Umbilical cord (tissue), 2 donors: ENCODE results near the gene CXCR5. TPM values are rescaled to one million over a fixed set of nuclear protein-coding genes. Genes with fewer than 3 reads are reported as not detected.

Experiments
- DNase-seq: peaks from one replicate; pipeline ENCODE4 v3.0.0-alpha.2; 2015; ENCODE audit warnings: low spot score
- total RNA-seq: library from RNA; depleted of rRNA; stranded (reverse); fragments of >200 nt; gene quantifications from one replicate; pipeline ENCODE4 v1.2.3, GENCODE V29; 2014; ENCODE audit warnings: low replicate concordance; ENCODE audit not compliant: insufficient read depth

The CXCR5 gene
- total RNA-seq, 1 donor from 2014 or later = 0.48 TPM

GRCh38 chr11:118876286-118876685 is 7.4 kb upstream of the CXCR5 start:
- no peak for DNase-seq

DNA sequence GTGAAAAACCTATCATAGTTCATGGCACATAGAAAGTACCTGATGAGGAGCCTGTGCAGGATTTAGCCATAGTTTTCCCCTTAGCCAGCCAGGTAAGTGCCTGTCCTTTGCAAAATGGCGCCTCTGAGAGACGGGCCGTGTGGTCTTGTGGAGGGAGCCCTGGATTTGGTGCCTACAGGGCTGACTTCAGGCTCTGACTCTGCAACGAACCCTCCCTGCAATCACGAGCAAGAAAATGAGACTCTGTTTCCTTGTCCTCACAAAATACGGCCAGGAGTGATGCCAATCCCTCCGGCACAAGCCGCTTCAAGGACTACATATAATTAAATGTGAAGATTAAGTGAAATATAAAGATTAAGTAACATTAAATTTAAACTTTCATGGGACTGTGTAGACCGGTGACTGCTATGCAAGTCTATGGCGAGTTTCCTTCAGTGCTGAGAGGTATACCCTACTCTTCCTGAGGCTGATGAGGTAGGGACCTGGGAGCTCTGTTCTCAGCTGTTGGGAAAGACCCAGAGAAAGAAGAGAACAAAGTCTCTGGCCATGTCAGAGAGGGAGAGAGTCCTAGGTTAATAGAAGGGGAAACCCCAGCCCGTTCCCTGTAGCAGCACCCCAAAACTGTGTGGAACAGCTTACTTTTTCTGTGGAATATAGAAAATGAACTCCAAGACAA is 6.1 kb upstream of the CXCR5 start:
- DNase-seq = no peak

GRCh38 chr11:118878163-118878563 is 5.5 kb upstream of the CXCR5 start:
- no peak for DNase-seq

GRCh38 chr11:118881228-118881627 is 2.5 kb upstream of the CXCR5 start:
- no peak for DNase-seq

DNA sequence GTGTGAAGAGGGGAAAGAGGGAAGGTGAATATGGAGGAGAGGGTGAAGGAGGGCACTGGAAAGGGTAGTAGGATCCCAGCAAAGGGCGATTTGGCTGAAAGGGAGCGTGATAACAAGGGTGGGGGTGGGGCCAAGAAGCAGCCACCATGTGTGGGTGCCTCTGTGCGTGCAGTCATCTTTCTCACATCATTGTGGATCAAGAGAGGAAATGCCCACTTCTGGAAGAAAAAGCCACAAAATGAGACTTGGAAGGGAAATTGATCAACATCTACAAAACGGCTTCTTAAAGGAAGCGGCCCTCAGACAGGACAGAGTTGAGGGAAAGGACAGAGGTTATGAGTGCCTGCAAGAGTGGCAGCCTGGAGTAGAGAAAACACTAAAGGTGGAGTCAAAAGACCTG is 1.2 kb upstream of the CXCR5 start:
- no peak for DNase-seq

- DNase-seq = no peak
Observed at GRCh38 chr11:118883004-118883367, 706 bp upstream of the CXCR5 start.

DNA sequence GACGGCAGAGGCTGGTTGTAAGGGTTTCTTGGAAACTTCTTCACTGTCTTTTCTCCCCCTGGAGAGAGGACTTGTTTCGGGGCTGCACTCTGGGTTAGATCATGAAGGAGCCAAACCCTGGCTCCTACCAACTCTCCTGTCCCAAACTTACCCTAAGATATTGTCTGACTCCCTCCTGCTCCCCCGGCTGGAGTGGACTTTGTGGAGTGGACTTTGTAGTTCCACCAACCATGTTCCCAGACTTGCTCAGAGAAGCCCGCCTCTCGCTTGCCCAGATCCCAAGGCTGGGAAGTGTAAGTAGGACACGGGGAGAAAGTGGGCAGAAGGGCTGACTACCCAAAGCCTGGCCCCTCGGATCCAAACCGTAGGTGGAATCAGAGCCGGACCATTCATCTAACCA is 1.2 kb downstream of the CXCR5 start:
- DNase-seq = no peak

DNA sequence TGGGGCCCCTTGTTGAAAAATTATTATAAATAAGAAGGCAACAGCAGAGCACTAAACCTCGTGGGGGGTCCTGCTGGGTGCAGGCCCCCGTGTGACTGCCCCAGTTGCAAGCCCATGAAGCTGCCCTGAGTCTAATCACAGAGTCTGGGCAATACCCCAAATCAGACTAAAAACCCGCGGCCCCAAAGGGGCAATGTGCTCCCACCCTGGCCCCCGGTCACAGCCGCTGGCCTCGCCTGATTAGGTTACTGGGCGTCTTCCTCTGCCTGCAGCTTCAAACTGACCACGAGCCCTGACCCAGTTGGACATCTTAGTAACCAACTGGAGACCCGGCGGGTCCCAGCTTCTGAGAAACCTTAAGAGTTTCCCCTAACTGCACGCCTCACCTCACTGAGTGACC is 1.6 kb downstream of the CXCR5 start:
- no peak for DNase-seq

DNA sequence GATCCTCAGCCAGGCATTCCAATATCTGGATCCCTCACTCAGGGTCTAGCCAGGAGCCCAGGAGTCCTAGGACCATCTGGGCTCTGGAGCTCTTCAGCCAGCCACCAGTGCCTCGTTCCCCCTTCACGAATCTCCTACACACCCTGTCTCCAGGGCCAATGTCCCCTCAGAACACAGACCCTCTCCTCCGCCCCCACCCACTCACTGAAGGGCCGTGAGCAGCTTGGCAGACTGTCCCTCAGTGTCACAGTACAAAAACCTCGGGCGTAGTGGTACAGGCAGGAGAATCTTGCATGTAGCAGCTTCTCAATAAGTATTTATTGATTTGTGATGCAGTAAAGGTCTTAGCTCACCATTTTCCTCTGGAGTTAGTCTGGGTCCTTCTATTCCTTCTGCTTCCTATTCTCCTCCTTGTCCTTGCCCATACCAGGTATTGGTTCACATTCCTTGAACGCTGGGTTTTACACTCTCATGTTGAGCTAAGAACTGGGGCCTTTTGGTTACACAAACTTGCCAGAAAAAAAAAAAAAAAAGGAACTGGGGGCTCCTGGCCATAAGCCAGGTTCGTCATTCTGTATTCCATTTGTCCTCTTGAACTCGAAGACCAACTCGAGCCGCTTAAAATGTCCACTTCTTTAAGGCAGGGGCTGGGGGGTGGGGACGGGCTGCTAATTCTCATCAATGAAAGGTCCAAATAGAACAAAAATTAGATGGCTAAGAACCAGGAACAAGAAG is 2.3 kb downstream of the CXCR5 start:
- DNase-seq = no peak

DNA sequence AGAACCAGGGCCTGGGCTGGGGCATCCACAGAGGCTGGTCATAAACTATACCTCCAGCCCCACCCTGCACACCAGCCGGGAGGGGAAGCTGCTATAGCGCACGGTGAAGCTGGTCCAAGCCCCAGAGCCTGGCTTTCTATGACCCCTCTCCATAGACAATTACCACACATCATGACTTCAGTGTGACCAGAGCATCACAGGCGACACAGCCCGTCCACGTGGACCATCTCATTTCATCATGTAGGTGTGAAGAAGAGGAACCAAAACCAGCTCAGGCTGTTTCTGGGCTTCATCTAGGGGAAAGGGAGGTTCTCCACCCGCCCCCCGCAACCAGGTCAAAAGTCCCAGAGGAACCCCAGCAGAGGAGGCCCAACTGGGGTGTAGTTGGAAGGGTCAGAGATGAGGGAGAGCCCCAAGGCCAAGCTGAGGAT is 3.0 kb downstream of the CXCR5 start:
- no peak for DNase-seq

- DNase-seq = no peak
Observed at GRCh38 chr11:118887206-118887605, 3.5 kb downstream of the CXCR5 start.

- DNase-seq = no peak
Observed at GRCh38 chr11:118888398-118888797, 4.7 kb downstream of the CXCR5 start.

- DNase-seq = peak; percentile 67
Observed at GRCh38 chr11:118889797-118890196, 6.1 kb downstream of the CXCR5 start.

GRCh38 chr11:118892514-118892913 is 8.8 kb downstream of the CXCR5 start:
- DNase-seq = no peak

DNA sequence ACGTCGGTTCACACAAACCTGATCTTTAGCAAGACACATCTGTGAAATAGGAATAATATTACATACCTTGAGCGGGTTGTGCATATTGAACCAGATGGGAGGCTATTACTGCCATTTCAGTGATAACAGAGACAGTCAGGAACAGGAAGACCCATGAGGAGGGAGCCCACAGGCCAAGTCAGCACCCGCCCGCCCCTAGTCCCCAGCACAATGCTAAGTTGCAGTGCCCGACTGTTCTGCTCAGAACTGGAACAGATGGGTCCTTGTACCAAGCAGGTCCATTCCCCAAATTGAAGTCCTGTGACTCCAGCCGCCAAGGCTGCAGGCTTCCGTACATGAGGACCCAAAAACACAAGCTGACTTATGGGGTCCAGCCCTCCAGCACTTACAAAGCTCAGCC is 9.3 kb downstream of the CXCR5 start:
- no peak for DNase-seq

- DNase-seq = no peak
Observed at GRCh38 chr11:118893662-118894061, 10.0 kb downstream of the CXCR5 start.

- DNase-seq = no peak
Observed at GRCh38 chr11:118894192-118894591, 10.5 kb downstream of the CXCR5 start.

- DNase-seq = no peak
Observed at GRCh38 chr11:118895093-118896039, 11.7 kb downstream of the CXCR5 start.

GRCh38 chr11:118896472-118896913 is 12.8 kb downstream of the CXCR5 start:
- DNase-seq = no peak

DNA sequence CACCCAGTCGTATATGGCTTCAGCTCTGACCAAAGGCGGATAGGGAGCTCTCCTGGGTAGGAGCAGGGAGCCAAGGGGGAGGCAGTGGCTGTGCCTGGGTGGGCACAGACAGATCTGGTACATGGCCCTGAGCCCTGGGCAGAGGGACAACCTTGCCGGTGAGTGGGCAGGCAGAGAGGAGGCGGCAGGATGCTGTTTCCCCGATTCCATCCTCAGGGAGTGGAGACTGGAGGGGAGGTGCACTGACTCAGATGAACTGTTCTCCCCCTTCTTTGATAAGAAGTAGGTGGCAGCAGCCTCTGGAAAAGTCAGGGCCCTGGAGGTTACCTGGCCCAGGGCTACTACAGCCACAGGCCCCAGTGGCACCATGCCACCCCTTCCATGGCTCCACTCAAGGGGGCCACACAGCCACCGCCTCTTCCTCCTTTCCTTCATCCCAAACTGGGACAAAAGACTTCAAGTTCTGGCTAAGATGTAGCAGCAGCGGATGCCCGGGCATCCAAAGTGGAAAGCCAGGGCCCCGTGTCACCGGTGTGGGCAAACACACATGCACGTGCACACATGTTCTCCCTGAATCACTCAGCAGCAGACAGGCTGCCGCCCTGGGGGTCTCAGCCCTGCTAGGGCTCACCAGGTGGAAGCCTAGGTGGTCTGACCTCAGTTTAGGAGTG is 13.4 kb downstream of the CXCR5 start:
- DNase-seq = no peak

GRCh38 chr11:118897721-118898310 is 14.1 kb downstream of the CXCR5 start:
- no peak for DNase-seq
